ENCODE results near the gene CYB561D2. TPM values are rescaled to one million over a fixed set of nuclear protein-coding genes. Genes with fewer than 3 reads are reported as not detected.
"Not testable (repeated sequence)": the region's sequence is repeated elsewhere in the genome, so short reads cannot be mapped to it uniquely, and the experiment has no call there.

The CYB561D2 gene
- total RNA-seq (2014; rRNA removed; shearing (Covaris generic)): 8.3 and 8.9 TPM in 2 replicates
- polyA plus RNA-seq (2014; cell fraction: nucleus; rRNA removed): 28.8 and 56.3 TPM in 2 replicates

GRCh38 chr3:50350527-50351322 lies at the start of gene CYB561D2, which contains the start of gene NPRL2:
Gene CYB561D2, plus strand, starts transcription at chr3:50350862. Its CDS starts 572 bp downstream, at chr3:50351434.
Gene NPRL2, minus strand, starts transcription at chr3:50350775. Its CDS starts 123 bp downstream, at chr3:50350652.
- DNase-seq (ENCODE audit: extremely low read depth, low read depth): peak; percentile 88

GRCh38 chr3:50302095-50303012 lies 48.3 kb upstream of the CYB561D2 start:
- DNase-seq (ENCODE audit: extremely low read depth, low read depth): no peak

- no peak for DNase-seq (ENCODE audit: extremely low read depth, low read depth)
These were observed 47.4 kb upstream of the CYB561D2 start, which contains the start of gene HYAL1 for GRCh38 chr3:50303013-50303815. Gene HYAL1, minus strand, starts transcription at chr3:50303574. Its CDS starts 618 bp downstream, at chr3:50302956.

- DNase-seq (ENCODE audit: extremely low read depth, low read depth): no peak
These were observed 46.1 kb upstream of the CYB561D2 start for GRCh38 chr3:50304601-50305000.

GRCh38 chr3:50312041-50312440 lies 38.6 kb upstream of the CYB561D2 start:
- not testable (repeated sequence) for DNase-seq (ENCODE audit: extremely low read depth, low read depth)

- no peak for DNase-seq (ENCODE audit: extremely low read depth, low read depth)
These were observed 36.3 kb upstream of the CYB561D2 start for GRCh38 chr3:50314342-50314741.

- DNase-seq (ENCODE audit: extremely low read depth, low read depth): no peak
These were observed 35.8 kb upstream of the CYB561D2 start for GRCh38 chr3:50314816-50315215.

- DNase-seq (ENCODE audit: extremely low read depth, low read depth): no peak
These were observed 33.9 kb upstream of the CYB561D2 start for GRCh38 chr3:50316657-50317242.

GRCh38 chr3:50317300-50317699 lies 33.4 kb upstream of the CYB561D2 start:
- no peak for DNase-seq (ENCODE audit: extremely low read depth, low read depth)

GRCh38 chr3:50318163-50318562 lies 32.5 kb upstream of the CYB561D2 start:
- DNase-seq (ENCODE audit: extremely low read depth, low read depth): no peak

- no peak for DNase-seq (ENCODE audit: extremely low read depth, low read depth)
These were observed 32.0 kb upstream of the CYB561D2 start for GRCh38 chr3:50318615-50319014.

GRCh38 chr3:50319181-50319893 lies 31.3 kb upstream of the CYB561D2 start:
- no peak for DNase-seq (ENCODE audit: extremely low read depth, low read depth)

- no peak for DNase-seq (ENCODE audit: extremely low read depth, low read depth)
These were observed 30.6 kb upstream of the CYB561D2 start for GRCh38 chr3:50319894-50320625.

GRCh38 chr3:50320853-50321335 lies 29.8 kb upstream of the CYB561D2 start:
- peak; percentile 56 for DNase-seq (ENCODE audit: extremely low read depth, low read depth)

- DNase-seq (ENCODE audit: extremely low read depth, low read depth): peak; percentile 77
These were observed 29.1 kb upstream of the CYB561D2 start for GRCh38 chr3:50321336-50322114.

- no peak for DNase-seq (ENCODE audit: extremely low read depth, low read depth)
These were observed 28.6 kb upstream of the CYB561D2 start for GRCh38 chr3:50322115-50322385.

- DNase-seq (ENCODE audit: extremely low read depth, low read depth): no peak
These were observed 28.1 kb upstream of the CYB561D2 start, which contains the start of gene HYAL2 for GRCh38 chr3:50322386-50323091. Gene HYAL2, minus strand, starts transcription at chr3:50322745. Its CDS starts 2,256 bp downstream, at chr3:50320489.

Data from NCI-H460 (cell line).